Endothelial cell of hepatic sinusoid (primary cell): Measurements from ENCODE around the gene GREM1.

ENCODE experiments used
- in situ Hi-C: cut with HindIII; loops from 2 replicates; pipeline ENCODE4 v1.10.0; 2017; ENCODE audit warnings: low sequenced_read_pairs

Gene GREM1

DNA sequence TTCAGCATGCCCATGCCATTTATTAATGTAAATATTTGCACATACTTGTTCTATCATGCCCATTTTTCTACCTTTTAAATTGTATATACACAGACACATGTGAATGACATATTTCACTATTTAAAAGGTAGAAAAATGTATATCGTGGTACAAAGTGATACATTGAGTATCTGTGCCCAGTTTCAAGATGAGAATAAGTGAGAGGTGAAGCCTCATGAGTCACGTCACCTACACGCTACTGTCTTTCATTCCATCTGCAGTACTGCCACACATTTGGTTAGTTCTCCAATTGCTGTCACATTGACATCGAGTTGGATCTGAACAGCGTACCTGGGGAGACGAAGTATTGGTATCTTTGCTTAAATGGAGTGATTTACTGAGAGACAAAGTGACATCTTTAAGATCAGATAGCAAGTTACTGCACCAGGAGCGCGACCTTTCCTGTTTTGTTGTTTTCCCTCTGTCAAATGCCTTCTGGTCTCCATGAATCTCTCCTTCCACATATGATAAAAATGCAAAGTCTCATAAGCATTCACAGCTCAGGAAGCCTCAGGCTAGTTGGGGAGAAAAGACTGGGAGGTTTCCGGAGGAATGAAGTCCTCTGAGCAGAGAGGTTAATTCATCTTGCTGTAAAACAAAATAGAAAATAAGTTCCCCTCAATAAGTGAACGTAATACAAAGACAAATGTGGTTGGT, 12.0 kb downstream of the GREM1 start:
- in situ Hi-C loops: loop anchor here (10.0 kb wide), 2 partner anchors 65 kb away; no protein-coding TSS in a partner anchor

- in situ Hi-C loops: loop anchor here (10.0 kb wide), 2 partner anchors 64 to 66 kb away; no protein-coding TSS in a partner anchor
Observed at GRCh38 chr15:32730677-32731654, 13.2 kb downstream of the GREM1 start.

DNA sequence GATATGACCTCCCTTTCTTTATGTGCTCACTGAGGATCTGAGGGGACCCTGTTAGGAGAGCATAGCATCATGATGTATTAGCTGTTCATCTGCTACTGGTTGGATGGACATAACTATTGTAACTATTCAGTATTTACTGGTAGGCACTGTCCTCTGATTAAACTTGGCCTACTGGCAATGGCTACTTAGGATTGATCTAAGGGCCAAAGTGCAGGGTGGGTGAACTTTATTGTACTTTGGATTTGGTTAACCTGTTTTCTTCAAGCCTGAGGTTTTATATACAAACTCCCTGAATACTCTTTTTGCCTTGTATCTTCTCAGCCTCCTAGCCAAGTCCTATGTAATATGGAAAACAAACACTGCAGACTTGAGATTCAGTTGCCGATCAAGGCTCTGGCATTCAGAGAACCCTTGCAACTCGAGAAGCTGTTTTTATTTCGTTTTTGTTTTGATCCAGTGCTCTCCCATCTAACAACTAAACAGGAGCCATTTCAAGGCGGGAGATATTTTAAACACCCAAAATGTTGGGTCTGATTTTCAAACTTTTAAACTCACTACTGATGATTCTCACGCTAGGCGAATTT, 14.9 kb downstream of the GREM1 start:
- in situ Hi-C loops: loop anchor here (10.0 kb wide), 2 partner anchors 62 to 68 kb away; no protein-coding TSS in a partner anchor

- in situ Hi-C loops: loop anchor here (10.0 kb wide), 2 partner anchors 62 to 68 kb away; no protein-coding TSS in a partner anchor
Observed at GRCh38 chr15:32733281-32733680, 15.5 kb downstream of the GREM1 start.

GRCh38 chr15:32735989-32736700, 18.3 kb downstream of the GREM1 start:
- in situ Hi-C loops: loop anchor here (10.0 kb wide), 2 partner anchors 59 to 71 kb away; no protein-coding TSS in a partner anchor

GRCh38 chr15:32736701-32737061, 18.9 kb downstream of the GREM1 start:
- in situ Hi-C loops: loop anchor here (10.0 kb wide), 2 partner anchors 58 to 72 kb away; no protein-coding TSS in a partner anchor

GRCh38 chr15:32737304-32737703, 19.5 kb downstream of the GREM1 start:
- in situ Hi-C loops: loop anchor here (10.0 kb wide), 2 partner anchors 57 to 73 kb away; no protein-coding TSS in a partner anchor

DNA sequence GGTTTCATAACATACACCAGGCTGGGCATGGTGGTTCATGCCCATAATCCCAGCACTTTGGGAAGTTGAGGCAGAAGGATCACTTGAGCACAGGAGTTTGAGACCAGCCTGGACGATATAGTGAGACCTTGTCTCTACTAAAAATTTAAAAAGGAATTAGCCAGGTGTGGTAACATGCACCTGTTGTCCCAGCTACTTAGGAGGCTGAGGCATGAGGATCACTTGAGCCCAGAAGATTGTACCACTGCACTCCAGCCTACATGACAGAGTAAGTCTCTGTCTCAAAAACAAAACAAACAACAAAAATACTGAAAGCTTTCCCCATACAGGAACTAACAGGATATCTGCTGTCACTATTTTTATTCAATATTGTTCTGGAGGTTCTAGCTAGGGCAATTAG, 20.9 kb downstream of the GREM1 start:
- in situ Hi-C loops: loop anchor here (10.0 kb wide), 2 partner anchors 56 to 74 kb away; no protein-coding TSS in a partner anchor

GRCh38 chr15:32739522-32740063, 21.8 kb downstream of the GREM1 start:
- in situ Hi-C loops: loop anchor here (10.0 kb wide), 2 partner anchors 55 to 75 kb away; no protein-coding TSS in a partner anchor

DNA sequence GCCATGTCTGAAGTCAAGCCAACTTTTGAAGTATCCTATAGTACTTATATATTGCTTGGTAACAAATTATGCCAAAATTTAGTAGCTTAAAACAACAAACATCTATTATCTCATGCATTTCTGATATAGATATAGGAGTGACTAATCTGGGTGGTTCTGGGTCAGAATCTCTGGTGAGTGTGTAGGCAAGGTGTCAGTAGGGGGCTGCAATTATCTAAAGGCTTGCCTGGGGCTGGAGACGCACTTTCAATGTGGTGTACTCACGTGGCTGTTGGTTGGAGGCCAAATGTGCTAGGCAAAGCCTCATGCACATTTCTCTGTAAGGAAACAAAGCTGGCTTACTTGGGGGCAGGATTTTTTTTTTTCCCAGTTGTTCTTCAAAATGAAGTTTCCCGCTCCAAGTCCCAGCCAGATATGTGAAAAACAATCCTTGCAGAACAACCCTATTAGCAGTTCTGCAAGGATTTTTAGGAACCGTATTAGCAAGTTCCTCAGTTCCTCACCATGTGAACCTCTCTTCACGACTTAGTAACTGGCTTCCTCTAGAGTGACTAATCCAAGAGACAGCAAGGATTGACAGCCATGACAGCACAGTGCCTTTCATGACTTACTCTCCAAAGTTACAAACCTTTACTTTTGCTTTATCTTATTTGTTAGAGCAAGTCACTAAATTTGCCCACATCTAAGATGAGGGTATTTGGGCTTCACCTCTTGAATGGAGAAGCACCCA, 25.8 kb downstream of the GREM1 start:
- in situ Hi-C loops: no loop called here

GRCh38 chr15:32746116-32746857, 28.5 kb downstream of the GREM1 start:
- in situ Hi-C loops: no loop called here

DNA sequence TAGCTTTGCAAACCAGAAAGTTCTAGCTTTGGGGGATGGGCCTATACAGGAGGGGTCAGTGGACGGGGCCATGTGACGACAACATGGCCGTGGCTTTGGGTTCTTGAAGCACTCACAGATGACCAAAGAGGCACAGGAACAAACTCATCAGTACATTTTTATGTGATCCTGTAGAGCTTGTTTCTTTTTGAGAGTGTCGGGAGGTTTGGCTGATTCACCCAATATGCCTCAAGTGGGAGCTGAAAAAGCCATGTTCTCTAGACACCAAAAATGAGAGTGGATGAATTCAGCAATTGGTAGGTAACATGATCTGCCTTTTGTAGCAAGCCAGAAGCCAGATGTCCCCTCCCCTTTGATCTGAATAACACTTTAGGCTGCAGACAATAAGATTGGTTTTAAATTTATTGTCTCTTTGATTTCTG, 30.1 kb downstream of the GREM1 start:
- in situ Hi-C loops: no loop called here

GRCh38 chr15:32750979-32751378, 33.2 kb downstream of the GREM1 start:
- in situ Hi-C loops: no loop called here

- in situ Hi-C loops: no loop called here
Observed at GRCh38 chr15:32757426-32757825, 39.6 kb downstream of the GREM1 start.

DNA sequence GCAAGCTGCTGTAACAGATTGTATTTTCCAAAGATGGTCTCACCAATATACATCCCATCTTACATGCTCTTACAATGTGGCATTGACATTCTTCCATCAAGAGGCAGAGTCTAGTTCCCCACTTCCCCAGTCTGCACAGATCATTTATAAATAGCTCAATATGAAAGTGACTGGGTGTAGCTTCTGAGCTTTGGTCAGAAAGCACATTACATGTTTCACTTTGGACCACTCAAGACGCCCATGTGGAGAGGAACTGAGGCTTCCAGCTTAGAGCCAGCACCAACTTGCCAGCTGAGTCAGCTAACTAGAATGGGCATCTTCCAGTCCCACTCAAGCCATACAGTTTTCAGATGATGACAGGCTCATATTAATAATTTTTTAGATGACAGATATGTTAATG, 45.5 kb downstream of the GREM1 start:
- in situ Hi-C loops: no loop called here

DNA sequence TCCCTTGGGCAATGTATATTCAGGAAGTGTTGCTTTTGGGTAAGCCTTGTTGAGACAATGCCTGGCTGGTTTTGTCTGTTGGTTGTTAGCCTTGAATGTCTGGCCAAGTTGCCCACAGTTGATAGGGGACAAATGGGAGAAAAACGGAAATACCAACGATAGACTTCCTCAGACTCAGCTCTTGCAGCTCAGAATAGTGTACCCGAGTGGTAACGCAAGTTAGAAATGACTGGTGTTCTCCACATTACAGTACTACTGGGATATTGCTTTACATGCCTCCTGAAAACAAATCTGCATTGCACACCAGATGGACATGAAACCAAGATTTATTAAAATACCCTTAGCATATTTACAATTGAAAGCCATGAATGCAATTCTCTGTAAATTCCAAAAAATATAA, 47.4 kb downstream of the GREM1 start:
- in situ Hi-C loops: no loop called here

DNA sequence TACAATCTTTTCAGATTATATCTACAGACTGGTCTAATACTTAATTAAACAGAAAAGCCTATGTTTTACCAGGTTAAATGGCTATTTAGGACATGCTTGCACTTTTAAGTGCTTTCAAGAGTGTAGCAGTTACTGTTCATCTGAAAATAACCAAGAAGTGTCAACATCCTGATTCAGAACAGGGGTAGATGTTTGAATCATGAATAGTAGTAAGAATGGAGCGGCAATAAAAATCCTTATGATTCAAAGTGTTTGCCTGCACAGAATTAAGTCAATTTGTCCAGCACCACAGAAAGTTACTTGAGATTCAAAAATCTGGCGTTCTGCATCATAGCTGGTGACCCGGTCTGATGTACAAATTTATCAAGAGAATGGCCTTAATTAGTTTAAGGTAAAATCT, 48.3 kb downstream of the GREM1 start:
- in situ Hi-C loops: no loop called here

GRCh38 chr15:32767236-32767635, 49.4 kb downstream of the GREM1 start:
- in situ Hi-C loops: no loop called here

GRCh38 chr15:32774022-32774421, 56.2 kb downstream of the GREM1 start:
- in situ Hi-C loops: loop anchor here (5.0 kb wide), 1 partner anchor 97 kb away; no protein-coding TSS in a partner anchor
